ENCODE measurements around the gene PNPLA1.

Gene PNPLA1

GRCh38 chr6:36229223-36229622, 40.6 kb upstream of the PNPLA1 start:
- H3K9ac ChIP-seq (ENCODE audit: low read length): no peak overlapping the region
- H3K27ac ChIP-seq (ENCODE audit: low read length): no peak overlapping the region
- no peaks in the 10 kb centered on the region for H3K4me1 ChIP-seq (ENCODE audit: low read length)
- H3K27me3 ChIP-seq (ENCODE audit: low read depth, low read length): no peaks in the 10 kb centered on the region
- no peak overlapping the region for H3K4me2 ChIP-seq (ENCODE audit: low read length)
- no peak overlapping the region for H3K4me3 ChIP-seq (ENCODE audit: low read length)
- H4K20me1 ChIP-seq (ENCODE audit: insufficient read depth, low read length): no peaks in the 10 kb centered on the region
- H3K36me3 ChIP-seq (replicated peaks; ENCODE audit: low read depth, low read length): peaks cover 13% of the 10 kb centered on the region
- H2AFZ ChIP-seq (ENCODE audit: low read depth, low read length): no peak overlapping the region
- H3K79me2 ChIP-seq (ENCODE audit: low read length): no peaks in the 10 kb centered on the region
- no peak for TF ChIP-seq CTCF (IDR thresholded peaks at IDR 0.05; ENCODE audit: low read depth, low read length)
- TF ChIP-seq EZH2phosphoT487 (IDR thresholded peaks at IDR 0.05; ENCODE audit: low read depth): no peak
- H3K9me3 ChIP-seq (ENCODE audit: insufficient read depth, low read length): no peaks in the 10 kb centered on the region

- no peaks in the 10 kb centered on the region for H3K79me2 ChIP-seq (ENCODE audit: low read length)
- peaks cover 7% of the 10 kb centered on the region for H3K36me3 ChIP-seq (replicated peaks; ENCODE audit: low read depth, low read length)
- no peaks in the 10 kb centered on the region for H4K20me1 ChIP-seq (ENCODE audit: insufficient read depth, low read length)
- no peaks in the 10 kb centered on the region for H3K27me3 ChIP-seq (ENCODE audit: low read depth, low read length)
- TF ChIP-seq EZH2phosphoT487 (IDR thresholded peaks at IDR 0.05; ENCODE audit: low read depth): no peak
- no peak for TF ChIP-seq CTCF (IDR thresholded peaks at IDR 0.05; ENCODE audit: low read depth, low read length)
- H3K9ac ChIP-seq (ENCODE audit: low read length): no peak overlapping the region
- no peak overlapping the region for H3K4me3 ChIP-seq (ENCODE audit: low read length)
- H2AFZ ChIP-seq (ENCODE audit: low read depth, low read length): no peak overlapping the region
- H3K4me1 ChIP-seq (ENCODE audit: low read length): no peaks in the 10 kb centered on the region
- no peaks in the 10 kb centered on the region for H3K9me3 ChIP-seq (ENCODE audit: insufficient read depth, low read length)
- no peak overlapping the region for H3K4me2 ChIP-seq (ENCODE audit: low read length)
- H3K27ac ChIP-seq (ENCODE audit: low read length): no peak overlapping the region
These were observed 39.5 kb upstream of the PNPLA1 start for GRCh38 chr6:36230371-36230770.

- Histone ChIP-seq H2AFZ (ENCODE audit: low read depth, low read length) (no peak overlapping the region), H3K4me2 (ENCODE audit: low read length) (no peak overlapping the region), H4K20me1 (ENCODE audit: insufficient read depth, low read length) (no peaks in the 10 kb centered on the region), H3K9me3 (ENCODE audit: insufficient read depth, low read length) (no peaks in the 10 kb centered on the region), H3K36me3 (replicated peaks; ENCODE audit: low read depth, low read length) (peaks cover 3% of the 10 kb centered on the region), H3K4me1 (ENCODE audit: low read length) (no peaks in the 10 kb centered on the region), H3K4me3 (ENCODE audit: low read length) (no peak overlapping the region), H3K27ac (ENCODE audit: low read length) (no peak overlapping the region), H3K9ac (ENCODE audit: low read length) (no peak overlapping the region), H3K79me2 (ENCODE audit: low read length) (no peaks in the 10 kb centered on the region), H3K27me3 (ENCODE audit: low read depth, low read length) (no peaks in the 10 kb centered on the region)
- TF ChIP-seq CTCF (IDR thresholded peaks at IDR 0.05; ENCODE audit: low read depth, low read length) (no peak), EZH2phosphoT487 (IDR thresholded peaks at IDR 0.05; ENCODE audit: low read depth) (no peak)
These were observed 37.7 kb upstream of the PNPLA1 start for GRCh38 chr6:36232172-36232571.

GRCh38 chr6:36235309-36235708, 34.6 kb upstream of the PNPLA1 start:
- H3K4me3 ChIP-seq (ENCODE audit: low read length): no peak overlapping the region
- TF ChIP-seq EZH2phosphoT487 (IDR thresholded peaks at IDR 0.05; ENCODE audit: low read depth): no peak
- no peak for TF ChIP-seq CTCF (IDR thresholded peaks at IDR 0.05; ENCODE audit: low read depth, low read length)
- no peaks in the 10 kb centered on the region for H3K79me2 ChIP-seq (ENCODE audit: low read length)
- H3K9ac ChIP-seq (ENCODE audit: low read length): no peak overlapping the region
- H3K4me2 ChIP-seq (ENCODE audit: low read length): no peak overlapping the region
- H3K27me3 ChIP-seq (ENCODE audit: low read depth, low read length): no peaks in the 10 kb centered on the region
- H2AFZ ChIP-seq (ENCODE audit: low read depth, low read length): no peak overlapping the region
- H3K27ac ChIP-seq (ENCODE audit: low read length): no peak overlapping the region
- H4K20me1 ChIP-seq (ENCODE audit: insufficient read depth, low read length): no peaks in the 10 kb centered on the region
- H3K4me1 ChIP-seq (ENCODE audit: low read length): no peaks in the 10 kb centered on the region
- H3K9me3 ChIP-seq (ENCODE audit: insufficient read depth, low read length): no peaks in the 10 kb centered on the region
- no peaks in the 10 kb centered on the region for H3K36me3 ChIP-seq (replicated peaks; ENCODE audit: low read depth, low read length)

All from OCI-LY3 (cell line).